DND-41 (cell line): ENCODE measurements around the gene PDLIM5.

Source experiments
- ATAC-seq: fragments of 200-7000 bp; cut with Tn5 transposase; 3 replicates; pipeline ENCODE4 v1.9.1; 2021; ENCODE audit warnings: low read depth; ENCODE audit not compliant: insufficient read depth
- DNase-seq: peaks from one replicate; pipeline ENCODE4 v3.0.0-alpha.2; 2020
- H2AFZ ChIP-seq: 2 replicates; pipeline ENCODE4 v1.6.0; 2012; ENCODE audit warnings: low read depth, low read length
- H3K27ac ChIP-seq: 2 replicates; pipeline ENCODE4 v1.5.1; 2012; ENCODE audit warnings: low read length, inconsistent platforms
- H3K27me3 ChIP-seq: fragments of 200-600 bp; sonication (generic); 2 replicates; pipeline ENCODE4 v1.6.0; 2012; ENCODE audit warnings: low read length, mild to moderate bottlenecking, inconsistent platforms; ENCODE audit not compliant: insufficient read depth, poor library complexity
- H3K36me3 ChIP-seq: 2 replicates; pipeline ENCODE4 v1.5.1; 2012; ENCODE audit warnings: low read length, inconsistent platforms; ENCODE audit not compliant: insufficient read depth
- H3K4me1 ChIP-seq: 2 replicates; pipeline ENCODE4 v1.5.1; 2012; ENCODE audit warnings: mild to moderate bottlenecking, low read length; ENCODE audit not compliant: insufficient read depth
- H3K4me2 ChIP-seq: 2 replicates; pipeline ENCODE4 v1.6.0; 2012; ENCODE audit warnings: mild to moderate bottlenecking, moderate library complexity, low read length, inconsistent platforms; ENCODE audit not compliant: insufficient read depth
- H3K4me3 ChIP-seq, 2 experiments: fragments of 200-600 bp in 1 of 2; shearing (Covaris generic) in 1 of 2; 2 replicates each; pipeline ENCODE4 v1.5.1; 2012 to 2016; ENCODE audit warnings: inconsistent platforms in 2 of 2, low read length in 2 of 2, mild to moderate bottlenecking in 2 of 2, low read depth in 1 of 2, moderate library complexity in 1 of 2
- H3K79me2 ChIP-seq: 2 replicates; pipeline ENCODE4 v1.6.0; 2012; ENCODE audit warnings: low read length, inconsistent platforms; ENCODE audit not compliant: insufficient read depth
- H3K9ac ChIP-seq: 2 replicates; pipeline ENCODE4 v1.6.0; 2012; ENCODE audit warnings: low read depth, mild to moderate bottlenecking, inconsistent platforms, low read length, moderate library complexity
- H3K9me3 ChIP-seq: 2 replicates; pipeline ENCODE4 v1.5.1; 2012; ENCODE audit warnings: low read length, moderate library complexity, mild to moderate bottlenecking, inconsistent platforms; ENCODE audit not compliant: insufficient read depth, severe bottlenecking
- H4K20me1 ChIP-seq: 2 replicates; pipeline ENCODE4 v1.6.0; 2012; ENCODE audit warnings: low read length; ENCODE audit not compliant: insufficient read depth
- CTCF ChIP-seq: IDR thresholded peaks from 2 replicates; pipeline ENCODE4 v1.5.1; 2012; ENCODE audit warnings: borderline replicate concordance, low read length, moderate library complexity, mild to moderate bottlenecking; ENCODE audit not compliant: poor library complexity, severe bottlenecking; ENCODE audit errors: extremely low read depth
- EZH2 ChIP-seq: IDR thresholded peaks from 3 replicates; pipeline ENCODE4 v1.6.1; 2012; ENCODE audit warnings: borderline replicate concordance, low read depth, mild to moderate bottlenecking, moderate library complexity, low read length, inconsistent platforms; ENCODE audit not compliant: severe bottlenecking

The PDLIM5 gene

GRCh38 chr4:94636004-94636403, 184.3 kb downstream of the PDLIM5 start:
- Histone ChIP-seq H3K27me3 (no peaks in the 10 kb centered on the region), H2AFZ (no peak overlapping the region), H3K27ac (no peak overlapping the region), H3K36me3 (no peaks in the 10 kb centered on the region), H4K20me1 (no peaks in the 10 kb centered on the region), H3K9me3 (no peaks in the 10 kb centered on the region), H3K79me2 (no peaks in the 10 kb centered on the region), H3K4me1 (no peaks in the 10 kb centered on the region), H3K4me3 (no peak overlapping the region), H3K4me2 (no peak overlapping the region), H3K9ac (no peak overlapping the region)
- TF ChIP-seq EZH2 (no peak), CTCF (no peak)
- ATAC-seq (no peak), DNase-seq (no peak)

- H3K9me3 ChIP-seq: no peaks in the 10 kb centered on the region
- H3K4me3 ChIP-seq: no peak overlapping the region
- H2AFZ ChIP-seq: no peak overlapping the region
- TF ChIP-seq CTCF (no peak), EZH2 (no peak)
- H3K36me3 ChIP-seq: no peaks in the 10 kb centered on the region
- ATAC-seq (no peak), DNase-seq (no peak)
- H4K20me1 ChIP-seq: no peaks in the 10 kb centered on the region
- no peaks in the 10 kb centered on the region for H3K4me1 ChIP-seq
- H3K4me2 ChIP-seq: no peak overlapping the region
- no peak overlapping the region for H3K27ac ChIP-seq
- H3K79me2 ChIP-seq: no peaks in the 10 kb centered on the region
- no peak overlapping the region for H3K9ac ChIP-seq
- H3K27me3 ChIP-seq: no peaks in the 10 kb centered on the region
Observed at GRCh38 chr4:94639298-94639697, 187.6 kb downstream of the PDLIM5 start.

- no peaks in the 10 kb centered on the region for H3K79me2 ChIP-seq
- no peak overlapping the region for H3K9ac ChIP-seq
- no peaks in the 10 kb centered on the region for H3K4me1 ChIP-seq
- H3K9me3 ChIP-seq: no peaks in the 10 kb centered on the region
- H3K27ac ChIP-seq: no peak overlapping the region
- H4K20me1 ChIP-seq: no peaks in the 10 kb centered on the region
- no peak for TF ChIP-seq CTCF
- no peak for TF ChIP-seq EZH2
- ATAC-seq (no peak), DNase-seq (no peak)
- H3K36me3 ChIP-seq: no peaks in the 10 kb centered on the region
- H3K27me3 ChIP-seq: no peaks in the 10 kb centered on the region
- H3K4me3 ChIP-seq: no peak overlapping the region
- H3K4me2 ChIP-seq: no peak overlapping the region
- H2AFZ ChIP-seq: no peak overlapping the region
Observed at GRCh38 chr4:94640151-94640550, 188.4 kb downstream of the PDLIM5 start.
